Measurements from ENCODE around the gene GABPB1. TPM values are rescaled to one million over a fixed set of nuclear protein-coding genes. Genes with fewer than 3 reads are reported as not detected.

Gene GABPB1
- total and polyA plus RNA-seq, 2 of the 13 experiments (the other 11 are each of a cell fraction or from before 2014, with no cell fraction given): 17.5 to 39.5 TPM

DNA sequence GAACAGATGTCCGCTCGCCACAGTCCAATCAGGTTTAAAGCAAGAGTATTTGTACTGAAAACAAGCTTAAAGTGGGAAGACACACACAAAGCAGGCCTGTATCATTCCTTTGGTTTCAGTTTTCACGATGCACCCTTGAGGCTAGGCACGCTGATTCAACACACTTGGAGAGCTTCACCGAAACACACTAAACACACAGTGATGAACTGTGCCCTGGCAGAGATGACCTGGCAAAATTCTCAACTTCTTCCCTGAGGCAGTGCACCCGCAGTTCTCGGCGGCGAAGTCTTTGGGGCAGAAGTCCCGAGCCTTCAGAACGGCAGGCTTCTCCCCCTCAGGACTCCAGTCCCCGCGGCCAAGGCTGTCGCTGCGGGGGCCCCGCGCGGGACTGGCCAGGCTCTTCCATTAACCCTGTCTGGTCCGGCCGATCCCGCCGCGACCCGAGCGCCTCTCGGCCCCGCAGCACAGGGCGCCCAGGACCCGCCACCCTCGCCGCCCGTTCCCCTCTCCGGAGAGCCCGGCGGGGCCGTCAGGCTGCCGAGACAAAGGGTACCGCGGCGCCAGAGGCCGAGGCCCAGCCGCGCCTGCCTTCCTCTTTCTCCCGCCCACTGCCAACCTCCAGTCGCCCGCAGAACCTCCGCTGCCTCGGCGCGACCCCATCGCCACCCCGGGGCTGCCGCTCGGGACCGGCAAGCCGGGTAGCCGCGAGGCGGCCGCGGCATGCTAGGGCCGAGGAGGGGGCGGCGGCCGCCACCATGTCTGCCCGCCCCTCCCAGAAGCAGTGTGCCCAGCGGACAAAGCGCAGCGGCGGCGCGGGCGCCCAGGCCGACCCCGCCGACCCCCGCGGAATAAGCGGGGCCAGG lies 792 bp downstream of the GABPB1 start (continued):
- TF ChIP-seq, protein P1, sequence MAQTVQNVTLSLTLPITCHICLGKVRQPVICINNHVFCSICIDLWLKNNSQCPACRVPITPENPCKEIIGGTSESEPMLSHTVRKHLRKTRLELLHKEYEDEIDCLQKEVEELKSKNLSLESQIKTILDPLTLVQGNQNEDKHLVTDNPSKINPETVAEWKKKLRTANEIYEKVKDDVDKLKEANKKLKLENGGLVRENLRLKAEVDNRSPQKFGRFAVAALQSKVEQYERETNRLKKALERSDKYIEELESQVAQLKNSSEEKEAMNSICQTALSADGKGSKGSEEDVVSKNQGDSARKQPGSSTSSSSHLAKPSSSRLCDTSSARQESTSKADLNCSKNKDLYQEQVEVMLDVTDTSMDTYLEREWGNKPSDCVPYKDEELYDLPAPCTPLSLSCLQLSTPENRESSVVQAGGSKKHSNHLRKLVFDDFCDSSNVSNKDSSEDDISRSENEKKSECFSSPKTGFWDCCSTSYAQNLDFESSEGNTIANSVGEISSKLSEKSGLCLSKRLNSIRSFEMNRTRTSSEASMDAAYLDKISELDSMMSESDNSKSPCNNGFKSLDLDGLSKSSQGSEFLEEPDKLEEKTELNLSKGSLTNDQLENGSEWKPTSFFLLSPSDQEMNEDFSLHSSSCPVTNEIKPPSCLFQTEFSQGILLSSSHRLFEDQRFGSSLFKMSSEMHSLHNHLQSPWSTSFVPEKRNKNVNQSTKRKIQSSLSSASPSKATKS (CRISPR knock-in tag; IDR thresholded peaks at IDR 0.05): no peak
- TF ChIP-seq ZNF549 (CRISPR knock-in tag; IDR thresholded peaks at IDR 0.05) (no peak), ZNF253 (CRISPR knock-in tag; IDR thresholded peaks at IDR 0.05; ENCODE audit: borderline replicate concordance) (no peak), ARID2 (CRISPR knock-in tag; IDR thresholded peaks at IDR 0.05; ENCODE audit: borderline replicate concordance) (no peak), ZSCAN21 (CRISPR knock-in tag; IDR thresholded peaks at IDR 0.05; ENCODE audit: borderline replicate concordance) (no peak; the same call in none of the 2 replicates), CREB1 (IDR thresholded peaks at IDR 0.05) (no peak), CREB1 (CRISPR knock-in tag; IDR thresholded peaks at IDR 0.05) (no peak; the same call in 1 of the 2 replicates), ZNF572 (CRISPR knock-in tag; IDR thresholded peaks at IDR 0.05) (no peak), ATF1 (CRISPR knock-in tag; IDR thresholded peaks at IDR 0.05) (no peak), ZNF235 (CRISPR knock-in tag; IDR thresholded peaks at IDR 0.05; ENCODE audit: borderline replicate concordance) (no peak), KLF12 (CRISPR knock-in tag; IDR thresholded peaks at IDR 0.05; ENCODE audit: borderline replicate concordance) (peak; percentile 17; the same call in 1 of the 2 replicates), RARA (CRISPR knock-in tag; IDR thresholded peaks at IDR 0.05) (no peak), ZNF564 (CRISPR knock-in tag; IDR thresholded peaks at IDR 0.05) (no peak), ZNF256 (CRISPR knock-in tag; conservative IDR thresholded peaks at IDR 0.05) (no peak), PPARG (CRISPR knock-in tag; conservative IDR thresholded peaks at IDR 0.05) (0 out of 2 replicates have a peak, but pooled peaks have one; percentile 28), BRD4 (CRISPR knock-in tag; IDR thresholded peaks at IDR 0.05) (no peak), REPIN1 (CRISPR knock-in tag; IDR thresholded peaks at IDR 0.05; ENCODE audit: borderline replicate concordance, low read depth) (0 out of 2 replicates have a peak, but pooled peaks have one; percentile 8), ZNF234 (CRISPR knock-in tag; conservative IDR thresholded peaks at IDR 0.05) (no peak), ZNF282 (IDR thresholded peaks at IDR 0.05; ENCODE audit: partially characterized antibody) (no peak), ZNF782 (CRISPR knock-in tag; IDR thresholded peaks at IDR 0.05; ENCODE audit: borderline replicate concordance) (no peak), FOSL1 (CRISPR knock-in tag; IDR thresholded peaks at IDR 0.05; ENCODE audit: borderline replicate concordance) (no peak), MYNN (CRISPR knock-in tag; IDR thresholded peaks at IDR 0.05; ENCODE audit: low read depth) (no peak), ZNF337 (CRISPR knock-in tag; IDR thresholded peaks at IDR 0.05; ENCODE audit: borderline replicate concordance, low read depth) (no peak), RFX5 (IDR thresholded peaks at IDR 0.05; ENCODE audit: low read depth, low read length) (no peak), ZNF709 (CRISPR knock-in tag; IDR thresholded peaks at IDR 0.05) (peak; percentile 8; the same call in 1 of the 2 replicates), ZNF329 (CRISPR knock-in tag; IDR thresholded peaks at IDR 0.05; ENCODE audit: low read depth) (0 out of 2 replicates have a peak, but pooled peaks have one; percentile 32), MTF1 (CRISPR knock-in tag; IDR thresholded peaks at IDR 0.05) (0 out of 2 replicates have a peak, but pooled peaks have one; percentile 25)
- TF ChIP-seq, protein P2, sequence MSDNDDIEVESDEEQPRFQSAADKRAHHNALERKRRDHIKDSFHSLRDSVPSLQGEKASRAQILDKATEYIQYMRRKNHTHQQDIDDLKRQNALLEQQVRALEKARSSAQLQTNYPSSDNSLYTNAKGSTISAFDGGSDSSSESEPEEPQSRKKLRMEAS (IDR thresholded peaks at IDR 0.05): peak; percentile 55; the same call in 1 of the 2 replicates
- TF ChIP-seq, protein P3, sequence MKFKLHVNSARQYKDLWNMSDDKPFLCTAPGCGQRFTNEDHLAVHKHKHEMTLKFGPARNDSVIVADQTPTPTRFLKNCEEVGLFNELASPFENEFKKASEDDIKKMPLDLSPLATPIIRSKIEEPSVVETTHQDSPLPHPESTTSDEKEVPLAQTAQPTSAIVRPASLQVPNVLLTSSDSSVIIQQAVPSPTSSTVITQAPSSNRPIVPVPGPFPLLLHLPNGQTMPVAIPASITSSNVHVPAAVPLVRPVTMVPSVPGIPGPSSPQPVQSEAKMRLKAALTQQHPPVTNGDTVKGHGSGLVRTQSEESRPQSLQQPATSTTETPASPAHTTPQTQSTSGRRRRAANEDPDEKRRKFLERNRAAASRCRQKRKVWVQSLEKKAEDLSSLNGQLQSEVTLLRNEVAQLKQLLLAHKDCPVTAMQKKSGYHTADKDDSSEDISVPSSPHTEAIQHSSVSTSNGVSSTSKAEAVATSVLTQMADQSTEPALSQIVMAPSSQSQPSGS (CRISPR knock-in tag; IDR thresholded peaks at IDR 0.05): no peak

Data from HepG2 (cell line).